GM12878 (cell line): ENCODE data around the gene TRIM17. TPM values are rescaled to one million over a fixed set of nuclear protein-coding genes. Genes with fewer than 3 reads are reported as not detected.

ENCODE experiments used
- ATAC-seq: fragments of 200-7000 bp; cut with Tn5 transposase; 3 replicates; pipeline ENCODE4 v1.9.1; 2020; ENCODE audit warnings: mild to moderate bottlenecking, moderate library complexity
- BruUV-seq: library from RNA; stranded (reverse); fragments of 400-500 nt; replicated peaks from 2 replicates; lab custom pipeline; 2021; lab: Mats Ljungman, UMichigan
- CTCF ChIA-PET: fragments of 300-600 bp; sonication (Branson Sonifier 250); formaldehyde crosslinking; extraction: SDS; loops from one replicate; lab custom pipeline; 2021; ENCODE audit warnings: inconsistent platforms; lab: Yijun Ruan, JAX
- POLR2A ChIA-PET: fragments of 350-600 bp; formaldehyde crosslinking; extraction: SDS; loops from one replicate; lab custom pipeline; 2021; ENCODE audit warnings: inconsistent platforms; lab: Charles Lee
- RAD21 ChIA-PET: fragments of 300-600 bp; sonication (Branson Sonifier 250); formaldehyde crosslinking; loops from one replicate; lab custom pipeline; 2023; ENCODE audit warnings: antibody characterized with exemption; ENCODE audit not compliant: unreplicated experiment; lab: Charles Lee
- SMC1A ChIA-PET: fragments of 300-600 bp; sonication (Branson Sonifier 250); formaldehyde crosslinking; loops from one replicate; lab custom pipeline; 2023; ENCODE audit not compliant: unreplicated experiment, uncharacterized antibody; lab: Charles Lee
- DNase-seq: peaks from one replicate; pipeline ENCODE4 v3.0.0-alpha.2; 2011; ENCODE audit warnings: low read depth, low spot score
- FAIRE-seq: peaks from 3 replicates; lab custom pipeline; 2011; peaks lifted over from hg19 to GRCh38; lab: Jason Lieb, UNC
- H2AFZ ChIP-seq: 2 replicates; pipeline ENCODE4 v1.6.0; 2011; ENCODE audit warnings: low read depth, low read length, control low read depth; ENCODE audit not compliant: control insufficient read depth
- H3K27ac ChIP-seq: 2 replicates; pipeline ENCODE4 v1.5.1; 2011; ENCODE audit warnings: control low read depth; ENCODE audit not compliant: control insufficient read depth, insufficient read depth
- H3K27me3 ChIP-seq, 2 experiments: replicated peaks in 1 of 2; 2 replicates each; pipeline versions ENCODE4 v1.6.0 to v1.6.1; 2011; ENCODE audit warnings: low read length in 1 of 2; ENCODE audit not compliant: control insufficient read depth in 2 of 2, insufficient read depth in 2 of 2
- H3K36me3 ChIP-seq, 2 experiments: 2 replicates each; pipeline ENCODE4 v1.5.1; 2011; ENCODE audit warnings: low read length in 1 of 2; ENCODE audit not compliant: control insufficient read depth in 2 of 2, insufficient read depth in 2 of 2
- H3K4me1 ChIP-seq: 2 replicates; pipeline ENCODE4 v1.6.1; 2011; ENCODE audit warnings: mild to moderate bottlenecking, low read length, moderate library complexity, mixed read lengths; ENCODE audit not compliant: control insufficient read depth, insufficient read depth
- H3K4me2 ChIP-seq: 2 replicates; pipeline ENCODE4 v1.6.0; 2011; ENCODE audit warnings: control low read depth; ENCODE audit not compliant: control insufficient read depth, insufficient read depth
- H3K4me3 ChIP-seq: fragments of 200-600 bp; sonication (generic); 2 replicates; pipeline ENCODE4 v1.5.1; 2016
- H3K79me2 ChIP-seq: 2 replicates; pipeline ENCODE4 v1.6.0; 2011; ENCODE audit warnings: low read length; ENCODE audit not compliant: control insufficient read depth, insufficient read depth
- H3K9ac ChIP-seq: 2 replicates; pipeline ENCODE4 v1.8.0; 2011; ENCODE audit warnings: low read length, control low read depth, mixed read lengths; ENCODE audit not compliant: control insufficient read depth, insufficient read depth
- H3K9me3 ChIP-seq: replicated peaks from 3 replicates; pipeline ENCODE4 v1.5.1; 2011; ENCODE audit warnings: mild to moderate bottlenecking, low read length; ENCODE audit not compliant: control insufficient read depth, insufficient read depth
- H4K20me1 ChIP-seq: 2 replicates; pipeline ENCODE4 v1.6.0; 2011; ENCODE audit not compliant: control insufficient read depth, insufficient read depth
- KAT2A ChIP-seq: conservative IDR thresholded peaks from 2 replicates; pipeline ENCODE4 v1.6.1; 2011; ENCODE audit warnings: low read depth, low read length; ENCODE audit not compliant: control insufficient read depth
- ZBED1 ChIP-seq: IDR thresholded peaks from 2 replicates; pipeline ENCODE4 v1.6.1; 2016; ENCODE audit warnings: borderline replicate concordance
- WGBS: methylation state at CpG from one replicate; pipeline ENCODE4 v1.1.6; 2016; ENCODE audit warnings: low lambda C conversion rate; ENCODE audit not compliant: insufficient replicate concordance, insufficient coverage; ENCODE audit errors: missing lambda C conversion rate; 5-methylcytosine and 5-hydroxymethylcytosine counted together
- in situ Hi-C: fragments of 300-500 bp; cut with MboI; formaldehyde crosslinking; loops from 9 replicates; pipeline ENCODE4 v1.14.3; 2018; ENCODE audit warnings: mixed read lengths
- intact Hi-C: fragments of 100-400 bp; cut with micrococcal nuclease; formaldehyde crosslinking; loops from one replicate; pipeline ENCODE4 v1.14.2; 2022; ENCODE audit not compliant: unreplicated experiment
- polyA plus RNA-seq, 11 experiments: library from polyadenylated mRNA; depleted of rRNA in 4 of 11; unstranded in 6 of 11; stranded (reverse) in 5 of 11; fragments of >200 nt; fragmentation: Nextera tagmentation in 4 of 11; fragmentation: Illumina TruSeq in 1 of 11; extraction: Ambion mirVana in 4 of 11; extraction: Trizol in 1 of 11; gene quantifications; 1 replicate in 1 of 11; 2 replicates in 10 of 11; pipeline versions ENCODE4 v1.2.1 to v1.2.3, GENCODE V29; 2011 to 2016; ENCODE audit warnings: inconsistent platforms in 2 of 11, missing spikeins in 2 of 11, low read depth in 1 of 11
- total RNA-seq, 4 experiments: library from RNA; depleted of rRNA in 3 of 4; stranded (reverse); fragments of >200 nt in 3 of 4; fragmentation: Illumina TruSeq in 1 of 4; extraction: Trizol in 1 of 4; gene quantifications; 2 replicates each; pipeline versions ENCODE4 v1.2.1 to v1.2.3, GENCODE V29; 2013 to 2021
- TF ChIP-seq, protein P1 (sequence below): IDR thresholded peaks from 2 replicates; pipeline ENCODE4 v1.6.1; 2011; ENCODE audit warnings: low read depth, mild to moderate bottlenecking, low read length, moderate library complexity, borderline replicate concordance; ENCODE audit errors: extremely low read depth

The TRIM17 gene
- total and polyA plus RNA-seq, 10 of the 15 experiments (the other 5 are each of a cell fraction or from before 2014, with no cell fraction given): 0.16 to 0.32 TPM; not detected in 8

- H3K4me1 ChIP-seq: no peaks in the 10 kb centered on the region
- no peak overlapping the region for H3K4me3 ChIP-seq
- no TSS peak for BruUV-seq
- H3K27me3 ChIP-seq: no peaks in the 10 kb centered on the region; a peak in 1 of 4 replicates
- no peak overlapping the region for H3K9ac ChIP-seq
- no peaks in the 10 kb centered on the region for H3K9me3 ChIP-seq
- no peak overlapping the region for H3K4me2 ChIP-seq
- FAIRE-seq (no peak), ATAC-seq (no peak), DNase-seq (no peak)
- no peaks in the 10 kb centered on the region for H4K20me1 ChIP-seq
- H3K36me3 ChIP-seq: no peaks in the 10 kb centered on the region
- 41% methylated on average over 15 of the region's 15 CpGs for WGBS
- in situ Hi-C loops: no loop called here
- H3K27ac ChIP-seq: no peak overlapping the region
- intact Hi-C loops: no loop called here
- H2AFZ ChIP-seq: no peak overlapping the region
- ChIA-PET RAD21 (no interaction called here), CTCF (no interaction called here), POLR2A (no interaction called here), SMC1A (no interaction called here)
- H3K79me2 ChIP-seq: no peaks in the 10 kb centered on the region
- TF ChIP-seq, protein P1, sequence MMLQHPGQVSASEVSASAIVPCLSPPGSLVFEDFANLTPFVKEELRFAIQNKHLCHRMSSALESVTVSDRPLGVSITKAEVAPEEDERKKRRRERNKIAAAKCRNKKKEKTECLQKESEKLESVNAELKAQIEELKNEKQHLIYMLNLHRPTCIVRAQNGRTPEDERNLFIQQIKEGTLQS: no peak
- TF ChIP-seq ZBED1: no peak
- no peak for TF ChIP-seq KAT2A
Measured at GRCh38 chr1:228368801-228369607, 47.7 kb downstream of the TRIM17 start.
